ENCODE measurements around the gene LSM14B.

GRCh38 chr20:62179162-62179504 is 56.9 kb downstream of the LSM14B start:
- TF ChIP-seq CTCF (IDR thresholded peaks at IDR 0.05): no peak
- no peak for TF ChIP-seq ZFX (IDR thresholded peaks at IDR 0.05; ENCODE audit: borderline replicate concordance)
